SKM-1 treated with dmso at 0.1 percent for 144 hours (cell line): ENCODE data around the gene PABPN1L.

Experiments
- DNase-seq: peaks from one replicate; lab custom pipeline; 2025; ENCODE audit not compliant: unreplicated experiment; lab: John Stamatoyannopoulos, UW

Gene PABPN1L

GRCh38 chr16:88870608-88871348 is 4.3 kb upstream of the PABPN1L start:
- no peak for DNase-seq

- no peak for DNase-seq
Measured at GRCh38 chr16:88869673-88869980, 3.2 kb upstream of the PABPN1L start.

- no peak for DNase-seq
Measured at GRCh38 chr16:88868974-88869672, 2.7 kb upstream of the PABPN1L start.

GRCh38 chr16:88867581-88868246 is 1.3 kb upstream of the PABPN1L start:
- DNase-seq, result no peak

- DNase-seq, result no peak
Measured at GRCh38 chr16:88865742-88866141, 718 bp downstream of the PABPN1L start.

DNA sequence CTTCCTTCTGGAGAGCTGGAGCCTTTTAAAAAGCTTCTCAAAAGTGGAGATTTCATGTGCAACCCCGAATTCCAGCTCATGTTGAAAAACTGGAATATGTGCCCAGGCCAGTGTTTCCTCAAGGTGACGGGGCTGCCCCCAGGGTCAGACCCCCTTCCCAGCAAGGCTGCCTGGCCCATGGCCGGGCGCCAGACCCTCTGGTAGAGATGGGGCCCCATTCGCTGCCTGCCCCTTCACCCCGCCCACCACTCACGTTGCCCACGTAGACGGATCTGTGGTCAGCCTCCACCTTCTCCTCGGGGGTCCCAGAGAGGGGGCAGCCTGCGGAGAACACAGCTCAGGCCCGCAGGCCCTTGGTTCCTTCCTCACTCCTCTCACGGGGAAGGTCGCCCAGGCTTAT is 1.1 kb downstream of the PABPN1L start:
- DNase-seq, result no peak

GRCh38 chr16:88864521-88864920 is 1.9 kb downstream of the PABPN1L start:
- no peak for DNase-seq

DNA sequence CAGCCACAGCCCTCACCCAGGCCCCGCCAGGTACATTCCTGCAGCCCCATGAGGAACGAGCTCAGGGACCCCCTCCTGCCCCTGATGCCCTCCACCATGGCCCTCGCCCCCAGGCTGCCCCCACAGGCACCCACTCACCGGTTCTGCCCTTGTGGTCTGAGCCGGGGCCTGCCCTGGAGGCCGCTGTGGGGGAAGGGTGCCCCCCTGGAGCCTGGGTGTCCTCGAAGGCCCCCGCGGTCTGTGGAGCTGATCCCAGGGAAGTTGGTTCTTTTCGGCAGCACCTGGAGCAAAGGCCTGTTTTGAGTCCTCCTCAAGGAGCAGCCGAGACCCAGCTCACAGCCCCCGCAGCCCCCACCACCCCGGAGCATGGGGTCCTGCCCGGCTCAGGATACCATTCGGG is 2.4 kb downstream of the PABPN1L start:
- no peak for DNase-seq

DNA sequence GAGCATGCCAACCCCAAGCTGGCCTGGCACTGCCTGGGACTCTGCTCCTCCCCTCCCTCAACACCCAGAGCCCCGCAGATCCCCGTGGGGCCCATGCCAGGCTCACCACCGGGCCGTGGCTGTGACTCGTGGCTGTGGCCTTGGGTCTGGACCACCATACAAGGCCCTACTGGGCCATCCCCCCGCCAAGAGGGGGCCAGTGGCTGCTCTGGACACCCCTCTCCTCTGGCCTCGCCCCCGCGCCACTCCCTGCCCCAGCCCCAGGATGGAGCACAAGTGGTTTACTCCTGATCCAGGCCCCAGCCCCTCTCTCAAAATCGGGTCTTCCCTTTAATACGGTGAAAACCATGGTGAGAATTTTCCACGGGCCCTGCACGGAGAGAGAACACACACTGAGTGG is 3.0 kb downstream of the PABPN1L start:
- DNase-seq, result no peak

DNA sequence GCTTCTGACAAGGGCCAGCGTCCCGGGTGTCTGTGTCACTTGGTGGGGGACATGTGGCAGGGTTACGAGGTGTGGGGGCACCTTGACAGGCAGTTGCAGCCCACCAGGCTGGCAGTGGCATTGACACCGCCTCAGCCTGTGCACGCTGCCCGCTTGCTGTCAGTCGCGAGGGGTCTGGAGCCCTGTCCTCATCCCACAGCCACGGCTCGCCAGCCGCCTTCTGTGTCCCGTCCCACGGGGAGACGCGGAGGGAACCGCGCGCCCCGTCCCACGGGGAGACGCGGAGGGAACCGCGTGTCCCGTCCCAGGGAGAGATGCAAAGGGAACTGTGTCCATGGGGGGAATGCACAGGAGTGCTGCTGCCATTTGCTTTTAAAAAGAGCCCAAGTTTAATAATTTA is 3.5 kb downstream of the PABPN1L start:
- no peak for DNase-seq

DNA sequence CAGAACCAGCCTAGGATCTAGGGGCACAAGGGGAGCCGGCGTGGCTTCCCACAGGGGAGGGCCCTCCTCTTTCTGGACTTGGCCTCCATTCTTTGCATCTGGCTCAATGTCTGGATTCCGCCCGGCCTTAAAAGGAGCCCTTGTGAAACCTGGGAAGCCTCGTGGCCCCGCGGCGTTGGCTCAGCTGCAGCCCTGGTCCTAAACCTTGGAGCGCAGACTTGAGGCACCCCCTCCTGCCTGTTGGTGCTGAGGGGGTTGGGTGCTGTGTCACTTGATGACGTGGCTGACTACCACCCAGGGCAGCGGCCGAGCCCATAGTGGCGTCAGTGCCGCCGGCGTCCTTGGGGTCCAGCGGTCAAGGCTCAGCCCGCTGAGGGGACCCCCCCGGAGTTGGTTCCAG is 5.1 kb downstream of the PABPN1L start:
- DNase-seq, result no peak

- no peak for DNase-seq
Measured at GRCh38 chr16:88859381-88860091, 6.9 kb downstream of the PABPN1L start.

DNA sequence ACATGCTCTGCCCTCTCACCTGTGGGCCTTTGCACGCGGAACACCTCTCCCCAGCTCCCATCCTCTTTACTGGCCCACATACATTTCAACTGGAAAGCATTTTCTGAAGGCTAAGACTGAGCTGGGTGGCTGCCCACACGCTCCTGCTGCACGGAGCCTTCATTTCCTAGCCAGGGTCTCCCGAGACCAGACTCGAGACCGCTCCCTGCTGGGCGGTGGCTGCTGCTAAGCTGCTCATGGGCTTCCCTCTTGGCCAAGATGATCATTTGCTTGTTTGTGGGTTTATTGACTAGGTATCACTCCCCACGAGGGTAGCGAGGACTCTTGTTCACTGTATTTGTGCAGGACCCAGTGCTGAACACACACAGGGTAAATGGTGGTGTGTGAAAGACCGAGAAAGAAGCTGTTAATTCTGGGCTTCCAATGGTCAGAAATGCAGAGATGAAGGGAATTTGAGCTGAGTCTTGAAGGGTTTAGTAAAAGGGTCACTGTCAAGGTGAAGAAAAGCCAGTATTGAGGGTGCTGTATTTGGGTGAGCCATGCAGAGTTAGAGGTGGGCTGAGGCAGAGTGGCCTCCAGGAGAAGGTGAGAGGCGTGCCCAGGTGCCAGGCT is 8.6 kb downstream of the PABPN1L start:
- peak; percentile 78 for DNase-seq

DNA sequence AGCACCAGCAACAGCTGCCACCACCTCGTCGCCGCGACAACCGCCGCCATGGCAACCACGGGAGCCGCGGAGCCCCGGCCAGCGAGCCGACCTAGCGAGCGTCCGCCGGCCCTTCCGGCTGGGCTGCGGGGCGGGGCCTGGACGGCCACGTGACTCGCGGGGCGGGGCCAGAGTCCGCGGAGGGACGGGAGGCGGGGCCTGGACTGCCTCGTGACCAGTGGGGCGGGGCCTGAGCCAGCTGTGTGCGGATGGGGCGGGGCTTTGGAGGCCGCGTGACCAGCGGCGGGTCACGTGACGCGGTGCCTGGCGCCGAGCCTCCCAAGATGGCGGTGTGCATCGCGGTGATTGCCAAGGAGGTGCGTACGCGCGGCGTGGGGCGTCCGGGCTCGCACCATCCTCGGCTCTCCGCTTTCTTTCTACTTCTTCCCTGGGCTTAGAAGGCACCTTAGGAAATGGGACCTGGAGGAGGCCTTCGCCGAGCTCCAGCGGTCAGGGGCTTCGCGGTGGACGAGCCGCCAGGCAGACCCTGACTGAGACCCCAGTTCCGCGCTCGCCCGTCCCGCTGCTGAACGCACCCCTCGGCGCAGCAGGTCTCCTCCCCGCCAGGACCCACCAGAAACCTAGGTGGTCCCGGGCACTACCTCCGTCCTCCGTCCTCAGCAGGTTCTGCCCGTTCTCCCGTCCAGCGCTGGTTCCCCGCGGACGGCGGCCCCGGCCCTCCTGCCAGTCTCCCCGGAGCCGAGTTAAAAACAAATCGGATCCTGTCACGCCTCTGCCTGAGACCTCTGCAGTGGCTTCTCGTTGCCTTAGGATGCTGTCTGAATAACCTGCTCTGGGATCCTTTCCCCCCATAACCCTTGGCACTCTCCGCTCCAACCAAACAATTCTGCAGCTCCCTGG is 9.4 kb downstream of the PABPN1L start, which contains the start of the genes GALNS and TRAPPC2L:
Gene GALNS, minus strand, starts transcription at position 120 of the 900 bp plus-strand sequence. Its CDS starts 70 bp downstream, at position 50.
Gene TRAPPC2L, plus strand, starts transcription at position 300 of the 900 bp plus-strand sequence. Its CDS starts 24 bp downstream, at position 324.
- DNase-seq, result peak; percentile 92

DNA sequence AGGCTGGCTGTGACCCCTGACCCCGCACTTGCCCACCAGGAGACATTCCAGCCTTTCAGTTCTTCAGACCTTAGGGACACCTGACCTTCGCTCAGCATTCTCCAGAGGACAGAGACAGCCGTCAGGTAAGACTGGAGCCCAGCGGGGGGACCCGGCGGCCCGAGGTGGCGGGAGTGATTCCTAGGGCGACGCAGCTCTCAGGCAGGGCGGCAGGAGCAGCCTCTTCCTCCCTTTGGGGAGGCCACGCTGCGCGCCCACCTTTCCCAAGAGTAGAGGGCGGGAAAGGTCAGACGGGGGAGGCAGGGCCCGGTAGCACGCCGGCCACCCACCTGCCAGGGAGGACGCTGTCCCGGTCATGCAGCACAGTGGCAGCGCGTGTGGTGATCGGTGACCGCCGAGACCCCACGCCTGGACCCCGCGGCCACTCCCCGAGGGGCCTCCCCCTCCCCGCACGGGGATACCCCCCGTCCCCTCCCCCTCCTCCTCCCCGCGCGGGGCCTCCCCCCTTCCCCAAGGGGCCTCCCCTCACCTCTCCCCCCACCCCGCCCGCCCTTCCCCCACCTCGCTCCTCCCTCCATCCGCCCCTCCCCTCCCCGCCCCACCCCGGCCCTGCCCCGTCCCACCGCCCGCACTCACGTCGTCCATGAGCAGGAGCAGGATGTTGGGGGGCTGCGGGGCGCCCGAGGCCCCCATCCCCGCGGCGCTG is 10.2 kb downstream of the PABPN1L start:
- DNase-seq, result no peak

DNA sequence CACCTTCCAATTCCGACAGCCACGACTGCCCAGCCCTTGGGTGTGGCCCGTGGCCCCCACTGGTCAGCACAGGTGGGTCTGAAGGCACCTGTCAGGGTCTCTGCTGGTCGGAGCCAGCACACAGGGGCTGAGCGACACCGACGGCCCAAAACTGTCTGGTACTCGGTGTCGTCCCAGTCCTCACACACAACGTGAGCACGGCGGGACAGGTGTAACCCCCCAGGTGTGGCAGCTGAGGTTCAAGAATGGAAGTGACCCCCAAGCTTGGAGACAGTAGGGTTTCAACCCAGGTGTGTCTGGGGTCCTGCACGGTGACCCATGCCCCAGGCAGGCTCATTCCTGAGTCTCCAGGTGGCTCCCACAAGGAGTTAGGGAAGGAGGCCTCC is 10.7 kb downstream of the PABPN1L start:
- no peak for DNase-seq

- DNase-seq, result no peak
Measured at GRCh38 chr16:88855176-88855575, 11.3 kb downstream of the PABPN1L start.

- no peak for DNase-seq
Measured at GRCh38 chr16:88854306-88855111, 12.0 kb downstream of the PABPN1L start.
